IMR-90 (cell line): ENCODE results near the gene CDK15. TPM values are rescaled to one million over a fixed set of nuclear protein-coding genes. Genes with fewer than 3 reads are reported as not detected.

Experiments used
- ATAC-seq: fragments of 200-7000 bp; cut with Tn5 transposase; 2 replicates; pipeline ENCODE4 v1.9.1; 2020; ENCODE audit warnings: low read depth, mild to moderate bottlenecking, moderate library complexity
- BruUV-seq: library from RNA; stranded (reverse); fragments of 400-500 nt; replicated peaks from 2 replicates; lab custom pipeline; 2021; lab: Mats Ljungman, UMichigan
- CTCF ChIA-PET: fragments of 300-600 bp; formaldehyde crosslinking; extraction: SDS; loops from one replicate; lab custom pipeline; 2021; ENCODE audit warnings: antibody characterized with exemption; lab: Yijun Ruan, JAX
- POLR2A ChIA-PET: fragments of 300-600 bp; sonication (Branson Sonifier 250); formaldehyde crosslinking; loops from one replicate; lab custom pipeline; 2022; ENCODE audit warnings: antibody characterized with exemption; ENCODE audit not compliant: unreplicated experiment; lab: Charles Lee
- DNase-seq: peaks from one replicate; pipeline ENCODE4 v3.0.0; 2013
- H2AFZ ChIP-seq: replicated peaks from 2 replicates; pipeline ENCODE3; 2013; ENCODE audit warnings: low read length, mild to moderate bottlenecking; ENCODE audit not compliant: poor library complexity
- H2AK5ac ChIP-seq: 2 replicates; pipeline ENCODE4 v1.6.1; 2013; ENCODE audit warnings: low read depth, low read length, inconsistent platforms
- H2AK9ac ChIP-seq: replicated peaks from 2 replicates; pipeline ENCODE3; 2013; ENCODE audit warnings: mild to moderate bottlenecking, low read depth, low read length, moderate library complexity; ENCODE audit not compliant: poor library complexity
- H2BK120ac ChIP-seq: 2 replicates; pipeline ENCODE4 v1.6.1; 2013; ENCODE audit warnings: low read depth, low read length, inconsistent platforms
- H2BK15ac ChIP-seq: 3 replicates; pipeline ENCODE4 v1.6.1; 2013; ENCODE audit warnings: low read depth, low read length, inconsistent platforms
- H2BK20ac ChIP-seq: 2 replicates; pipeline ENCODE4 v1.6.1; 2013; ENCODE audit warnings: low read depth, mild to moderate bottlenecking, inconsistent platforms, low read length, moderate library complexity
- H2BK5ac ChIP-seq: 2 replicates; pipeline ENCODE4 v1.6.1; 2013; ENCODE audit warnings: mild to moderate bottlenecking, low read depth, low read length, inconsistent platforms; ENCODE audit not compliant: poor library complexity, severe bottlenecking
- H3K14ac ChIP-seq: replicated peaks from 2 replicates; pipeline ENCODE4 v1.6.1; 2013; ENCODE audit warnings: low read depth, low read length, inconsistent platforms
- H3K18ac ChIP-seq: 2 replicates; pipeline ENCODE4 v1.6.1; 2013; ENCODE audit warnings: low read depth, low read length, control low read depth
- H3K23ac ChIP-seq: 2 replicates; pipeline ENCODE4 v1.6.1; 2013; ENCODE audit warnings: low read depth, low read length, inconsistent platforms
- H3K27ac ChIP-seq: 2 replicates; pipeline ENCODE4 v1.5.1; 2013; ENCODE audit warnings: mild to moderate bottlenecking, control low read depth, low read length; ENCODE audit not compliant: insufficient read depth
- H3K27me3 ChIP-seq: 2 replicates; pipeline ENCODE4 v1.6.1; 2013; ENCODE audit warnings: low read length; ENCODE audit not compliant: control insufficient read depth, insufficient read depth
- H3K36me3 ChIP-seq: 2 replicates; pipeline ENCODE4 v1.6.1; 2013; ENCODE audit warnings: low read length, mixed read lengths; ENCODE audit not compliant: control insufficient read depth, insufficient read depth
- H3K4ac ChIP-seq: 2 replicates; pipeline ENCODE4 v1.6.1; 2013; ENCODE audit warnings: low read depth, low read length, inconsistent platforms
- H3K4me1 ChIP-seq: 2 replicates; pipeline ENCODE4 v1.6.1; 2013; ENCODE audit warnings: low read length, mixed read lengths; ENCODE audit not compliant: control insufficient read depth, insufficient read depth
- H3K4me2 ChIP-seq: 2 replicates; pipeline ENCODE4 v1.6.1; 2013; ENCODE audit warnings: low read depth, mild to moderate bottlenecking, control low read depth, low read length, moderate library complexity
- H3K4me3 ChIP-seq: 2 replicates; pipeline ENCODE4 v1.5.1; 2013; ENCODE audit warnings: low read depth, mild to moderate bottlenecking, control low read depth, low read length, moderate library complexity; ENCODE audit not compliant: insufficient read depth
- H3K56ac ChIP-seq: 2 replicates; pipeline ENCODE4 v1.6.1; 2013; ENCODE audit warnings: low read length, inconsistent platforms; ENCODE audit not compliant: insufficient read depth; ENCODE audit errors: extremely low read depth
- H3K79me1 ChIP-seq, 2 experiments: 2 replicates each; pipeline ENCODE4 v1.6.1; 2013; ENCODE audit warnings: low read length in 2 of 2, inconsistent platforms in 1 of 2, low read depth in 1 of 2
- H3K9ac ChIP-seq: 2 replicates; pipeline ENCODE4 v1.6.1; 2013; ENCODE audit warnings: low read depth, low read length, control low read depth
- H3K9me1 ChIP-seq: 2 replicates; pipeline ENCODE4 v1.6.1; 2013; ENCODE audit warnings: low read length, inconsistent platforms; ENCODE audit not compliant: insufficient read depth
- H3K9me3 ChIP-seq: 2 replicates; pipeline ENCODE4 v1.6.1; 2013; ENCODE audit warnings: low read length; ENCODE audit not compliant: control insufficient read depth, insufficient read depth
- H4K20me1 ChIP-seq: 2 replicates; pipeline ENCODE4 v1.6.1; 2013; ENCODE audit warnings: low read length, inconsistent platforms; ENCODE audit not compliant: insufficient read depth
- H4K5ac ChIP-seq: 2 replicates; pipeline ENCODE4 v1.6.1; 2013; ENCODE audit warnings: mild to moderate bottlenecking, low read depth, low read length, control low read depth
- H4K8ac ChIP-seq, 2 experiments: 2 replicates each; pipeline ENCODE4 v1.6.1; 2013; ENCODE audit warnings: low read depth in 2 of 2, low read length in 2 of 2, control low read depth in 1 of 2, inconsistent platforms in 1 of 2
- H4K91ac ChIP-seq: 2 replicates; pipeline ENCODE4 v1.6.1; 2013; ENCODE audit warnings: low read depth, low read length, inconsistent platforms; ENCODE audit not compliant: insufficient read depth
- BHLHE40 ChIP-seq: fragments of 150-350 bp; IDR thresholded peaks from 2 replicates; pipeline ENCODE4 v1.6.1; 2016; ENCODE audit warnings: mild to moderate bottlenecking, low read depth, low read length
- CEBPB ChIP-seq: IDR thresholded peaks from 2 replicates; pipeline ENCODE4 v1.6.1; 2012; ENCODE audit warnings: low read depth, low read length, improper control_type of control experiment
- CHD1 ChIP-seq: IDR thresholded peaks from 2 replicates; pipeline ENCODE4 v1.6.1; 2012; ENCODE audit warnings: low read depth, low read length, improper control_type of control experiment
- CTCF ChIP-seq: conservative IDR thresholded peaks from 2 replicates; pipeline ENCODE4 v1.5.1; 2012; ENCODE audit warnings: mild to moderate bottlenecking, low read depth, low read length, improper control_type of control experiment
- MAFK ChIP-seq: IDR thresholded peaks from 2 replicates; pipeline ENCODE4 v1.6.1; 2012; ENCODE audit warnings: low read depth, low read length, improper control_type of control experiment
- MAZ ChIP-seq: IDR thresholded peaks from 2 replicates; pipeline ENCODE4 v1.6.1; 2012; ENCODE audit warnings: low read depth, mild to moderate bottlenecking, low read length, improper control_type of control experiment, moderate library complexity, borderline replicate concordance
- MXI1 ChIP-seq: IDR thresholded peaks from 2 replicates; pipeline ENCODE4 v1.6.1; 2012; ENCODE audit warnings: low read depth, mild to moderate bottlenecking, low read length, moderate library complexity, borderline replicate concordance
- RAD21 ChIP-seq: IDR thresholded peaks from 2 replicates; pipeline ENCODE4 v1.6.1; 2012; ENCODE audit warnings: low read length, improper control_type of control experiment
- RCOR1 ChIP-seq: IDR thresholded peaks from 2 replicates; pipeline ENCODE4 v1.6.1; 2012; ENCODE audit warnings: mild to moderate bottlenecking, low read length, improper control_type of control experiment; ENCODE audit not compliant: insufficient replicate concordance
- SMC3 ChIP-seq: fragments of 150-350 bp; IDR thresholded peaks from 2 replicates; pipeline ENCODE4 v1.6.1; 2016; ENCODE audit warnings: low read depth, mild to moderate bottlenecking, antibody characterized with exemption, low read length, moderate library complexity
- WGBS, 2 experiments: methylation state at CpG; one replicate each; pipeline versions ENCODE4 v1.1.5 to v1.1.7; 2013; ENCODE audit warnings: missing lambda C conversion rate in 2 of 2; ENCODE audit not compliant: insufficient read length in 1 of 2; ENCODE audit errors: extremely low coverage in 2 of 2; 5-methylcytosine and 5-hydroxymethylcytosine counted together
- dilution Hi-C: fragments of 300-500 bp; cut with HindIII; formaldehyde crosslinking; loops from one replicate; pipeline ENCODE4 v1.14.3; 2018; ENCODE audit warnings: low sequenced_read_pairs; ENCODE audit not compliant: unreplicated experiment
- in situ Hi-C: fragments of 300-500 bp; cut with MboI; formaldehyde crosslinking; loops from 3 replicates; pipeline ENCODE4 v1.14.3; 2019; ENCODE audit warnings: low sequenced_read_pairs, inconsistent platforms, mixed read lengths
- intact Hi-C: fragments of 100-400 bp; cut with micrococcal nuclease; formaldehyde crosslinking; loops from 2 replicates; pipeline ENCODE4 v1.10.0; 2022
- polyA plus RNA-seq, 3 experiments: library from polyadenylated mRNA; depleted of rRNA; stranded (reverse); fragments of >200 nt; gene quantifications; 2 replicates each; pipeline ENCODE4 v1.2.3, GENCODE V29; 2012; ENCODE audit warnings: low replicate concordance in 1 of 3
- total RNA-seq: library from RNA; depleted of rRNA; stranded (reverse); fragments of >200 nt; gene quantifications from 2 replicates; pipeline ENCODE4 v1.2.3, GENCODE V29; 2012
- TF ChIP-seq, protein P1 (sequence below): fragments of 150-350 bp; IDR thresholded peaks from 2 replicates; pipeline ENCODE4 v1.6.1; 2017; ENCODE audit warnings: mild to moderate bottlenecking, antibody characterized with exemption, low read length, low read depth

Gene CDK15
- total and polyA plus RNA-seq, 2 of the 4 experiments (the other 2 are of a cell fraction) = 16.1 to 33.0 TPM

DNA sequence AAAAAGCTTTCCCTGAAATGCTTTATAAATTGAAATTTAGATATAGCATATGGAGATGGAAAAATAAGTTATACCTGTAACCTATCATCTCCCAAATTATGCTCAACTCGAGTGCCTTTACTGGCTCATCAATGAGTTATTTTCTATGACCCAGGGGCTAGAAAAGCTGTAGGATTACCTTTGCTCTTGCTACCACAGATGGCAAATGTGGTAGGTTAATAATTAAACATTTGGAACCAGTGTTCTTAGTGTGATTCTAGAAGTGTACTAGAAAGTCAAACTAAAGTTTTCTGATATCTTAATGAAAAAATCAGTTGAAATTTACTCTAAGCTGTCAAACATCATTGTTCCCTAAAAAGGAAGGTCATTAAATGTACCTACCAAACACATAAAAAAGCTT is 48.1 kb upstream of the CDK15 start:
- ATAC-seq (no peak), DNase-seq (no peak)
- Histone ChIP-seq H3K9me1 (peaks cover 18% of the 10 kb centered on the region), H3K23ac (no peak overlapping the region; the same call in 1 of the 2 replicates), H2BK120ac (no peak overlapping the region), H3K36me3 (peaks cover 27% of the 10 kb centered on the region), H2BK15ac (no peak overlapping the region), H3K18ac (no peak overlapping the region), H3K9ac (no peak overlapping the region), H2BK20ac (no peak overlapping the region), H4K5ac (no peak overlapping the region), H3K14ac (no peak overlapping the region), H4K8ac (no peak overlapping the region), H2BK5ac (no peak overlapping the region), H2AFZ (no peak overlapping the region), H3K4ac (no peak overlapping the region), H3K9me3 (no peaks in the 10 kb centered on the region), H2AK5ac (no peak overlapping the region), H4K91ac (no peak overlapping the region), H3K4me1 (peaks cover 6% of the 10 kb centered on the region; the same call in 1 of the 2 replicates), H3K27me3 (no peaks in the 10 kb centered on the region), H3K4me3 (no peak overlapping the region), H3K27ac (no peak overlapping the region), H3K56ac (no peak overlapping the region), H2AK9ac (no peak overlapping the region), H4K20me1 (no peaks in the 10 kb centered on the region), H3K4me2 (no peak overlapping the region), H3K79me1 (peaks cover 13 to 26% of the 10 kb centered on the region in 2 experiments; a peak in 3 of 4 replicates)
- in situ Hi-C loops = no loop called here
- ChIA-PET CTCF (interaction anchor here (0.6 kb wide), 1 partner anchor 101 kb away, joined by 3 read pairs; no protein-coding TSS in a partner anchor), POLR2A (no interaction called here)
- dilution Hi-C loops = no loop called here
- TF ChIP-seq MXI1 = no peak
- TF ChIP-seq RAD21 = no peak
- no peak for TF ChIP-seq MAZ
- TF ChIP-seq RCOR1 = no peak
- no peak for TF ChIP-seq MAFK
- TF ChIP-seq CEBPB = no peak
- TF ChIP-seq, protein P1, sequence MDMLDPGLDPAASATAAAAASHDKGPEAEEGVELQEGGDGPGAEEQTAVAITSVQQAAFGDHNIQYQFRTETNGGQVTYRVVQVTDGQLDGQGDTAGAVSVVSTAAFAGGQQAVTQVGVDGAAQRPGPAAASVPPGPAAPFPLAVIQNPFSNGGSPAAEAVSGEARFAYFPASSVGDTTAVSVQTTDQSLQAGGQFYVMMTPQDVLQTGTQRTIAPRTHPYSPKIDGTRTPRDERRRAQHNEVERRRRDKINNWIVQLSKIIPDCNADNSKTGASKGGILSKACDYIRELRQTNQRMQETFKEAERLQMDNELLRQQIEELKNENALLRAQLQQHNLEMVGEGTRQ = no peak
- no peak for TF ChIP-seq SMC3
- no peak for TF ChIP-seq BHLHE40
- no peak for TF ChIP-seq CHD1
- TF ChIP-seq CTCF = no peak
- no CpG with 5 or more reads among the region's 1 CpG for WGBS, 2 experiments
- BruUV-seq = no TSS peak
- intact Hi-C loops = no loop called here
